ENCODE results near the gene PEAK1. TPM values are rescaled to one million over a fixed set of nuclear protein-coding genes. Genes with fewer than 3 reads are reported as not detected.

Gene PEAK1
- total RNA-seq, 1 experiment from 2014 or later: 21.2 TPM

DNA sequence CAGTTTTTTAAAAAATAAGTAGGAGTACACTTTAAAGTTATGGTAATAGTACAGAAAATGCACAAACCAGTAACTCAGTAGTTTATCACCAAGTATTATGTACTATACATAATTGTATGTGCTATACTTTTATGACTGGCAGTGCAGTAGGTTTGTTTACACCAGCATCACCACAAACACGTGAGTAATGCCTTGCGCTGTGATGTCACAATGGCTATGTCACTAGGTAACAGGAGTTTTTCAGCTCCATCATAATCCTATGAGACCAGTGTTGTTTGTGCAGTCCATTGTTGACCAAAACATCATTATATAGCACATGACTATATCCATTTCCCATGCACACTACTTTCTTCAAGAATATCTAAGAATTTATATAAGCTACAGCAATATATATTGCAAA, 280.6 kb downstream of the PEAK1 start:
- no peak overlapping the region for H2AK5ac ChIP-seq (ENCODE audit: insufficient read length, low read length)
- Mint-ChIP-seq H3K27ac (no peak overlapping the region), H3K36me3 (ENCODE audit: insufficient read depth in 1 of 3, low read depth in 3 of 3) (peaks cover 50 to 64% (median 55%) of the 10 kb centered on the region in 3 experiments), H3K27me3 (ENCODE audit: low read depth) (no peaks in the 10 kb centered on the region; the same call in 1 of the 2 replicates), H3K4me3 (no peak overlapping the region), H3K4me1 (no peaks in the 10 kb centered on the region), H3K9me3 (peaks cover 28 to 38% of the 10 kb centered on the region in 2 experiments)
- no peak overlapping the region for H2BK120ac ChIP-seq (ENCODE audit: low read depth, low read length, poor library complexity, severe bottlenecking)
- H3K9me3 ChIP-seq (ENCODE audit: control insufficient read depth, low read depth, low read length): no peaks in the 10 kb centered on the region
- H2BK12ac ChIP-seq (ENCODE audit: insufficient read length, low read depth, low read length): no peak overlapping the region
- no peak overlapping the region for H2BK15ac ChIP-seq (ENCODE audit: low read depth, low read length)
- no peaks in the 10 kb centered on the region for H3K79me2 ChIP-seq (ENCODE audit: insufficient read depth, low read length)
- WGBS (ENCODE audit: extremely low coverage, insufficient read length, low lambda C conversion rate): no CpG with 5 or more reads among the region's 2 CpGs
- H3K18ac ChIP-seq (ENCODE audit: insufficient read length, low read depth, low read length): no peak overlapping the region
- no peak overlapping the region for H3K23ac ChIP-seq (ENCODE audit: insufficient read length, low read depth, low read length)
- no peak overlapping the region for H3T11ph ChIP-seq (ENCODE audit: low read length)
- H2BK5ac ChIP-seq (ENCODE audit: insufficient read length, low read length): no peak overlapping the region
- H2AFZ ChIP-seq (ENCODE audit: low read length): no peak overlapping the region
- no peaks in the 10 kb centered on the region for H3K27me3 ChIP-seq (ENCODE audit: insufficient read depth, low read length)
- H3K9ac ChIP-seq (ENCODE audit: extremely low read depth, insufficient read length, low read length): no peak overlapping the region
- no peaks in the 10 kb centered on the region for H4K20me1 ChIP-seq (ENCODE audit: control insufficient read depth, insufficient read depth, insufficient read length)
- H3K27ac ChIP-seq (ENCODE audit: insufficient read length, low read depth, low read length): no peak overlapping the region
- H2BK20ac ChIP-seq (ENCODE audit: low read depth, low read length, poor library complexity, severe bottlenecking): no peak overlapping the region
- no peaks in the 10 kb centered on the region for H3K79me1 ChIP-seq (ENCODE audit: insufficient read depth, low read depth, low read length, poor library complexity, severe bottlenecking)
- H3K4ac ChIP-seq (ENCODE audit: low read depth, low read length): no peak overlapping the region
- H3K4me1 ChIP-seq (ENCODE audit: insufficient read depth, low read length): no peaks in the 10 kb centered on the region
- H3K56ac ChIP-seq (ENCODE audit: insufficient read length, low read depth, low read length): no peak overlapping the region
- H3K14ac ChIP-seq (ENCODE audit: insufficient read depth, low read length): no peak overlapping the region
- no peak for TF ChIP-seq CTCF (conservative IDR thresholded peaks at IDR 0.05)
- H4K91ac ChIP-seq (ENCODE audit: insufficient read length, low read depth, low read length): no peak overlapping the region
- DNase-seq: no peak
- H3K23me2 ChIP-seq (ENCODE audit: insufficient read length, low read depth, low read length, poor library complexity, severe bottlenecking): no peaks in the 10 kb centered on the region
- no peak overlapping the region for H3K4me2 ChIP-seq (ENCODE audit: insufficient read depth, insufficient read length, low read length)
- no peak overlapping the region for H4K5ac ChIP-seq (ENCODE audit: insufficient read length, low read depth, low read length)
- no peak overlapping the region for H4K8ac ChIP-seq (replicated peaks; ENCODE audit: insufficient read length, low read depth, low read length)

Measured in H9 (cell line).